Heart right ventricle (tissue), 16 donors: Measurements from ENCODE around the gene AK3. TPM values are rescaled to one million over a fixed set of nuclear protein-coding genes. Genes with fewer than 3 reads are reported as not detected.

Source experiments
- ATAC-seq, 8 donors: fragments of 200-7000 bp; cut with Tn5 transposase; one replicate each; pipeline ENCODE4 v1.9.1; 2020; ENCODE audit warnings: mild to moderate bottlenecking in 8 of 8, moderate library complexity in 8 of 8, moderate number of reproducible peaks in 1 of 8
- DNase-seq, 2 donors: peaks; one replicate each; pipeline ENCODE4 v3.0.0-alpha.2; 2020
- H3K27ac ChIP-seq, 10 donors: fragments of 200-600 bp; sonication (generic) in 2 of 10; one replicate each; pipeline versions ENCODE4 v1.5.0 to v1.8.0; 2020 to 2022; ENCODE audit warnings: mild to moderate bottlenecking in 3 of 10
- H3K27me3 ChIP-seq, 7 donors: fragments of 200-600 bp; one replicate each; pipeline ENCODE4 v1.8.0; 2021 to 2022; ENCODE audit warnings: mild to moderate bottlenecking in 2 of 7
- H3K36me3 ChIP-seq, 9 donors: fragments of 200-600 bp; sonication (generic) in 1 of 9; one replicate each; pipeline versions ENCODE4 v1.5.0 to v1.8.0; 2020 to 2022; ENCODE audit warnings: mild to moderate bottlenecking in 2 of 9
- H3K4me1 ChIP-seq, 9 donors: fragments of 200-600 bp; sonication (generic) in 1 of 9; one replicate each; pipeline versions ENCODE4 v1.5.0 to v1.8.0; 2020 to 2022; ENCODE audit warnings: mild to moderate bottlenecking in 4 of 9
- H3K4me3 ChIP-seq, 10 donors: fragments of 200-600 bp; sonication (generic) in 2 of 10; one replicate each; pipeline versions ENCODE4 v1.5.0 to v1.8.0; 2020 to 2022; ENCODE audit warnings: mild to moderate bottlenecking in 7 of 10, moderate library complexity in 2 of 10
- H3K9me3 ChIP-seq, 11 donors: fragments of 200-600 bp in 10 of 11; sonication (generic) in 2 of 11; one replicate each; pipeline versions ENCODE4 v1.5.0 to v1.8.0; 2013 to 2022; ENCODE audit warnings: mild to moderate bottlenecking in 2 of 11, control low read depth in 1 of 11, moderate library complexity in 1 of 11
- CTCF ChIP-seq, 9 donors: fragments of 200-600 bp; sonication (generic) in 2 of 9; IDR thresholded peaks; one replicate each; pipeline versions ENCODE4 v1.5.0 to v1.8.0; 2021 to 2022; ENCODE audit warnings: antibody characterized with exemption in 9 of 9, mild to moderate bottlenecking in 5 of 9, moderate library complexity in 1 of 9
- whole genome bisulfite sequencing, 2 donors: extraction: QIAGEN DNeasy Blood & Tissue Kit; methylation state at CpG; one replicate each; pipeline ENCODE4 v1.1.7; 2013; ENCODE audit warnings: inconsistent platforms in 1 of 2; 5-methylcytosine and 5-hydroxymethylcytosine counted together
- intact Hi-C, 10 donors: fragments of 100-400 bp; cut with DNase I; formaldehyde crosslinking; loops; one replicate each; pipeline versions ENCODE4 v1.11.1 to v1.14.2; 2022
- polyA plus RNA-seq, 2 donors: library from polyadenylated mRNA; stranded (reverse); fragments of 200-250 nt; gene quantifications; one replicate each; pipeline ENCODE4 v1.2.3, GENCODE V29; 2013
- total RNA-seq, 10 donors: library from RNA; stranded (reverse); fragmentation: NEBNext Ultra II Directional in 3 of 10; extraction: Animal tissue kit (Norgen Biotek cat#: 25700) in 3 of 10; gene quantifications; one replicate each; pipeline versions ENCODE4 v1.2.1 to v1.2.4, GENCODE V29; 2021 to 2023
- donor health status: Arrhythmogenic right ventricular cardiomyopathy.
- donor health status: ischemic (EF 13 %, LVEDD 7.1; RV severe dilation, severe dysfunction).
- donor health status: healthy with polysubstance abuse.
- donor health status: DM: no; HTN: yes; CAD: no.
- donor health status: DM: no; HTN: no; CAD: no.
- donor health status: ischemic (EF 25% LVEDD 6.9; RV normal size, moderate dysfunction).
- donor health status: ischemic (EF 25% LVEDD 5.7; RV mildly dilated, moderate dysfunction).
- donor health status: healthy.
- donor health status: DM: yes; HTN: yes; CAD: no.
- donor health status: Ischemic cardiomyopathy.
- donor health status: ischemic (EF 35%, LVEDD 5.7; RV mildly dilated, moderate dysfunction).
- donor health status: nonischemic (EF 11% LVEDD 7.7; RV severe dilation, severe dysfunction).
- donor health status: DM: yes; HTN: yes; CAD: no.
- donor health status: PGD.
- donor health status: ischemic (EF 29% LVEDD 5.4; RV normal size, mild dysfunction).
- donor health status: nonischemic (EF 23%, LVEDD 6.1; RV moderate dilation, normal function).

Gene AK3
- total and polyA plus RNA-seq, 12 donors, result 32.9 to 217 (median 138) TPM

GRCh38 chr9:4738866-4739586 is 2.0 kb downstream of the AK3 start:
- no peak for TF ChIP-seq CTCF (IDR thresholded peaks at IDR 0.05)
- Histone ChIP-seq H3K27me3 (no peaks in the 10 kb centered on the region), H3K4me1 (peaks cover 0 to 46% (median 25%) of the 10 kb centered on the region in 9 donors), H3K4me3 (peak overlapping the region in 8 of 10 donors; percentile 82 to 98 (median 95)), H3K27ac (peak overlapping the region in 5 of 10 donors; percentile 95 to 96 (median 96)), H3K9me3 (no peaks in the 10 kb centered on the region), H3K36me3 (peaks cover 0 to 6% (median 0%) of the 10 kb centered on the region in 9 donors)
- WGBS, 2 donors, result 93 to 97% methylated on average over 19 of the region's 19 CpGs
- DNase-seq, result no peak
- intact Hi-C loops, result loop anchor here in 1 of 10 donors (5.0 kb wide), 1 partner anchor 52 kb away; no protein-coding TSS in a partner anchor
- no peak for ATAC-seq

- ATAC-seq (no peak), DNase-seq (no peak)
- TF ChIP-seq CTCF (IDR thresholded peaks at IDR 0.05), result no peak
- Histone ChIP-seq H3K9me3 (no peaks in the 10 kb centered on the region), H3K36me3 (peaks cover 0 to 11% (median 0%) of the 10 kb centered on the region in 9 donors), H3K4me3 (no peak overlapping the region), H3K27me3 (no peaks in the 10 kb centered on the region), H3K4me1 (peaks cover 0 to 23% (median 12%) of the 10 kb centered on the region in 9 donors), H3K27ac (no peak overlapping the region)
- 96 to 100% methylated on average over 2 of the region's 2 CpGs for WGBS, 2 donors
- intact Hi-C loops, result no loop called here
Observed at GRCh38 chr9:4734150-4734549, 6.9 kb downstream of the AK3 start.

GRCh38 chr9:4732890-4733289 is 8.1 kb downstream of the AK3 start:
- no peak for TF ChIP-seq CTCF (IDR thresholded peaks at IDR 0.05)
- intact Hi-C loops, result no loop called here
- DNase-seq, result no peak
- Histone ChIP-seq H3K27me3 (no peaks in the 10 kb centered on the region), H3K27ac (no peak overlapping the region), H3K4me1 (peaks cover 0 to 14% (median 0%) of the 10 kb centered on the region in 9 donors), H3K4me3 (no peak overlapping the region), H3K36me3 (peaks cover 0 to 11% (median 0%) of the 10 kb centered on the region in 9 donors), H3K9me3 (no peaks in the 10 kb centered on the region)
- ATAC-seq, result no peak
- 88 to 96% methylated on average over 1 of the region's 1 CpG for WGBS, 2 donors

GRCh38 chr9:4727593-4727992 is 13.4 kb downstream of the AK3 start:
- Histone ChIP-seq H3K27ac (no peak overlapping the region), H3K9me3 (no peaks in the 10 kb centered on the region), H3K4me3 (no peak overlapping the region), H3K27me3 (no peaks in the 10 kb centered on the region), H3K36me3 (peaks cover 0 to 24% (median under 1%) of the 10 kb centered on the region in 9 donors), H3K4me1 (peaks cover 0 to 14% (median 0%) of the 10 kb centered on the region in 9 donors)
- ATAC-seq (no peak), DNase-seq (no peak)
- intact Hi-C loops, result no loop called here
- WGBS, 2 donors, result 47 to 52% methylated on average over 1 of the region's 1 CpG
- TF ChIP-seq CTCF (IDR thresholded peaks at IDR 0.05), result no peak
